Measurements from ENCODE around the gene HLA-DMB. TPM values are rescaled to one million over a fixed set of nuclear protein-coding genes. Genes with fewer than 3 reads are reported as not detected.

HLA-DMB gene
- total RNA-seq, 1 experiment from 2014 or later: 3.3 TPM

- no peak for TF ChIP-seq CTCF (IDR thresholded peaks at IDR 0.05 in 2 of 3, conservative IDR thresholded peaks at IDR 0.05 in 1 of 3; ENCODE audit: borderline replicate concordance in 1 of 3, insufficient read depth in 1 of 3, low read depth in 2 of 3, low read length in 2 of 3)
- TF ChIP-seq, protein P1, sequence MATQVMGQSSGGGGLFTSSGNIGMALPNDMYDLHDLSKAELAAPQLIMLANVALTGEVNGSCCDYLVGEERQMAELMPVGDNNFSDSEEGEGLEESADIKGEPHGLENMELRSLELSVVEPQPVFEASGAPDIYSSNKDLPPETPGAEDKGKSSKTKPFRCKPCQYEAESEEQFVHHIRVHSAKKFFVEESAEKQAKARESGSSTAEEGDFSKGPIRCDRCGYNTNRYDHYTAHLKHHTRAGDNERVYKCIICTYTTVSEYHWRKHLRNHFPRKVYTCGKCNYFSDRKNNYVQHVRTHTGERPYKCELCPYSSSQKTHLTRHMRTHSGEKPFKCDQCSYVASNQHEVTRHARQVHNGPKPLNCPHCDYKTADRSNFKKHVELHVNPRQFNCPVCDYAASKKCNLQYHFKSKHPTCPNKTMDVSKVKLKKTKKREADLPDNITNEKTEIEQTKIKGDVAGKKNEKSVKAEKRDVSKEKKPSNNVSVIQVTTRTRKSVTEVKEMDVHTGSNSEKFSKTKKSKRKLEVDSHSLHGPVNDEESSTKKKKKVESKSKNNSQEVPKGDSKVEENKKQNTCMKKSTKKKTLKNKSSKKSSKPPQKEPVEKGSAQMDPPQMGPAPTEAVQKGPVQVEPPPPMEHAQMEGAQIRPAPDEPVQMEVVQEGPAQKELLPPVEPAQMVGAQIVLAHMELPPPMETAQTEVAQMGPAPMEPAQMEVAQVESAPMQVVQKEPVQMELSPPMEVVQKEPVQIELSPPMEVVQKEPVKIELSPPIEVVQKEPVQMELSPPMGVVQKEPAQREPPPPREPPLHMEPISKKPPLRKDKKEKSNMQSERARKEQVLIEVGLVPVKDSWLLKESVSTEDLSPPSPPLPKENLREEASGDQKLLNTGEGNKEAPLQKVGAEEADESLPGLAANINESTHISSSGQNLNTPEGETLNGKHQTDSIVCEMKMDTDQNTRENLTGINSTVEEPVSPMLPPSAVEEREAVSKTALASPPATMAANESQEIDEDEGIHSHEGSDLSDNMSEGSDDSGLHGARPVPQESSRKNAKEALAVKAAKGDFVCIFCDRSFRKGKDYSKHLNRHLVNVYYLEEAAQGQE (IDR thresholded peaks at IDR 0.05; ENCODE audit: low read depth): no peak
- no peak for TF ChIP-seq CBX3 (IDR thresholded peaks at IDR 0.05; ENCODE audit: low read depth)
- TF ChIP-seq YY1 (IDR thresholded peaks at IDR 0.05; ENCODE audit: extremely low read depth, insufficient replicate concordance, low read depth, low read length): no peak
- TF ChIP-seq JUND (IDR thresholded peaks at IDR 0.05): no peak
- TF ChIP-seq, protein P2, sequence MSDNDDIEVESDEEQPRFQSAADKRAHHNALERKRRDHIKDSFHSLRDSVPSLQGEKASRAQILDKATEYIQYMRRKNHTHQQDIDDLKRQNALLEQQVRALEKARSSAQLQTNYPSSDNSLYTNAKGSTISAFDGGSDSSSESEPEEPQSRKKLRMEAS (IDR thresholded peaks at IDR 0.05): no peak
- TF ChIP-seq, protein P3, sequence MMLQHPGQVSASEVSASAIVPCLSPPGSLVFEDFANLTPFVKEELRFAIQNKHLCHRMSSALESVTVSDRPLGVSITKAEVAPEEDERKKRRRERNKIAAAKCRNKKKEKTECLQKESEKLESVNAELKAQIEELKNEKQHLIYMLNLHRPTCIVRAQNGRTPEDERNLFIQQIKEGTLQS (IDR thresholded peaks at IDR 0.05): no peak
- no peak for TF ChIP-seq POLR2A (IDR thresholded peaks at IDR 0.05; ENCODE audit: borderline replicate concordance, extremely low read depth, insufficient read depth, insufficient read length)
- TF ChIP-seq ELF1 (IDR thresholded peaks at IDR 0.05; ENCODE audit: borderline replicate concordance, low read depth): no peak
Measured at GRCh38 chr6:32963866-32964265, 23.0 kb upstream of the HLA-DMB start (continued).
